Natural killer cell (primary cell): Measurements from ENCODE around the gene CDH24. TPM values are rescaled to one million over a fixed set of nuclear protein-coding genes. Genes with fewer than 3 reads are reported as not detected.

Experiments
- ATAC-seq, 3 donors: fragments of 150-1000 bp in 2 of 3; fragments of 200-7000 bp in 1 of 3; cut with Tn5 transposase; 1 replicate in 1 of 3; 2 replicates in 2 of 3; pipeline ENCODE4 v1.10.0; 2021; ENCODE audit warnings: mild to moderate bottlenecking in 2 of 3, moderate library complexity in 2 of 3
- DNase-seq, 2 donors: peaks; one replicate each; pipeline versions ENCODE4 v3.0.0 to v3.0.0-alpha.2; 2013 to 2021; ENCODE audit warnings: mixed read lengths in 1 of 2
- H3K27ac ChIP-seq: one replicate; pipeline ENCODE4 v1.5.1; 2013; ENCODE audit warnings: mild to moderate bottlenecking, low read length
- H3K27me3 ChIP-seq: one replicate; pipeline ENCODE4 v1.6.1; 2013; ENCODE audit warnings: low read length; ENCODE audit not compliant: control insufficient read depth, insufficient read depth
- H3K36me3 ChIP-seq: one replicate; pipeline ENCODE4 v1.6.1; 2013; ENCODE audit warnings: low read length; ENCODE audit not compliant: control insufficient read depth, insufficient read depth
- H3K4me1 ChIP-seq: one replicate; pipeline ENCODE4 v1.6.1; 2013; ENCODE audit warnings: low read length; ENCODE audit not compliant: control insufficient read depth, insufficient read depth
- H3K4me3 ChIP-seq: one replicate; pipeline ENCODE4 v1.5.1; 2013; ENCODE audit warnings: low read length
- H3K9me3 ChIP-seq: one replicate; pipeline ENCODE4 v1.6.1; 2013; ENCODE audit warnings: low read length; ENCODE audit not compliant: control insufficient read depth, insufficient read depth
- H3K27ac Mint-ChIP-seq, 2 donors: one replicate each; pipeline ENCODE4 v1.8.0; 2022; ENCODE audit warnings: mild to moderate bottlenecking in 2 of 2, mixed read lengths in 2 of 2, moderate library complexity in 1 of 2
- H3K27me3 Mint-ChIP-seq, 2 donors: one replicate each; pipeline ENCODE4 v1.8.0; 2022; ENCODE audit warnings: low read depth in 2 of 2, mixed read lengths in 2 of 2
- H3K36me3 Mint-ChIP-seq: one replicate; pipeline ENCODE4 v1.8.0; 2022; ENCODE audit warnings: mixed read lengths
- H3K4me1 Mint-ChIP-seq, 2 donors: one replicate each; pipeline ENCODE4 v1.8.0; 2022; ENCODE audit warnings: mixed read lengths in 2 of 2
- H3K4me3 Mint-ChIP-seq: one replicate; pipeline ENCODE4 v1.8.0; 2022; ENCODE audit warnings: mild to moderate bottlenecking, moderate library complexity, mixed read lengths
- H3K9me3 Mint-ChIP-seq, 2 donors: one replicate each; pipeline ENCODE4 v1.8.0; 2022; ENCODE audit warnings: mixed read lengths in 2 of 2
- CTCF ChIP-seq: fragments of 200-600 bp; IDR thresholded peaks from one replicate; pipeline ENCODE4 v1.8.0; 2022; ENCODE audit warnings: antibody characterized with exemption
- WGBS: methylation state at CpG from one replicate; pipeline ENCODE4 v1.1.7; 2013; ENCODE audit warnings: missing lambda C conversion rate; ENCODE audit not compliant: insufficient coverage; 5-methylcytosine and 5-hydroxymethylcytosine counted together
- intact Hi-C: fragments of 100-400 bp; cut with micrococcal nuclease; formaldehyde crosslinking; loops from one replicate; pipeline ENCODE4 v1.14.2; 2022
- total RNA-seq, 4 donors: library from RNA; stranded (reverse); fragments of 120-200 nt in 1 of 4; gene quantifications; one replicate each; pipeline versions ENCODE4 v1.2.3 to v1.2.4, GENCODE V29; 2013 to 2022

Gene CDH24
- total RNA-seq, 3 donors from 2014 or later (not counting 1 experiment from before 2014, with no cell fraction given): 1.9 to 4.9 (median 2.8) TPM

DNA sequence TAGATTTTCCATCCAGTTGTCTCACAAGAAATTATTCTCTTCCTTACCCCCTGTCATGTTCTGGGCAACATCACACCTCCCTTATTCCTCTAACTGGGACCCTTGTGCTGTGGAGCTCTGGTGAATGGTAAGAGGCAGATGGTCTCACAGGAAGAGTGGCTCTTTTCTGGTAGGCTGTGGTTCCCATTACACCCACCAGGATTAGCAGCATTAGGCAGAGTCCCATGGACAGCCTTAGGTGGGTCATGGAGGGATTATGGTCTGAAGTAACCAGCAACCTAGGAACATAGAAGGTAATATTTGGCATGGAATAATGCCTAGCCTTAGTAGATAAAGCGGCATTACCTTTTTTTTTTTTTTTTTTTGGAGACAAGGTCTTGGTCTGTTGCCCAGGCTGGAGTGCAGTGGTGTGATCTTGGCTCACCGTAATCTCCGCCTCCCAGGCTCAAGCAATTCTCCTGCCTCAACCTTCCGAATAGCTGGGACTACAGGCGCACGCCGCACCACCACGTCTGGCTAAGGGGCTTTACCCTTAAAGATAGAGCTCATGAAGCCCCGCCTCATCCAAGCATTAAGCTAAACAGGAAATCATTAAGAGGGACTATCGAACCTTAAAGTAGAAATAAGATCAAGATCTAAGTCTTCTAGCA lies 42.0 kb upstream of the CDH24 start:
- Mint-ChIP-seq H3K4me3 (no peak overlapping the region), H3K36me3 (no peaks in the 10 kb centered on the region), H3K9me3 (no peaks in the 10 kb centered on the region), H3K4me1 (peaks cover 15 to 23% of the 10 kb centered on the region in 2 donors), H3K27me3 (no peaks in the 10 kb centered on the region), H3K27ac (peak overlapping the region in 1 of 2 donors; percentile 9)
- Histone ChIP-seq H3K4me1 (peaks cover 9% of the 10 kb centered on the region), H3K27ac (no peak overlapping the region), H3K36me3 (peaks cover 11% of the 10 kb centered on the region), H3K27me3 (no peaks in the 10 kb centered on the region), H3K9me3 (no peaks in the 10 kb centered on the region), H3K4me3 (no peak overlapping the region)
- 100% methylated on average over 9 of the region's 10 CpGs for WGBS
- DNase-seq (no peak), ATAC-seq (no peak)
- no peak for TF ChIP-seq CTCF
- intact Hi-C loops: loop anchor here (10.0 kb wide), 1 partner anchor 205 kb away; the partner anchor contains the start of genes BCL2L2 and PPP1R3E

DNA sequence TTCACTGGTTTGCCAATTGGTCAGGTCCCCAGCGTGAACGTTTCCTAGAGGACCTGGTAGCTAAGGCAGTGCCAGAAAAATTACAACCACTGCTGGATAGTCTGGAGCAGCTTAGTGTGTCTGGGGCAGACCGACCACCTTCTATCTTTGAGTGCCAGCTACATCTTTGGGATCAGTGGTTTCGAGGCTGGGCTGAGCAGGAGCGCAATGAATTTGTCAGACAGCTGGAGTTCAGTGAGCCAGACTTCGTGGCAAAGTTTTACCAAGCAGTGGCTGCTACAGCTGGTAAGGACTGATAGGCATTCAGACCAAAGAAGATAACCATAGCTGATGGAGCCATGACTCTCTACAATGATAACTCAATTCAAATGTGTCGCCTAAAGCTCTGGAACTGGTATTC lies 40.5 kb upstream of the CDH24 start:
- Mint-ChIP-seq H3K4me3 (no peak overlapping the region), H3K9me3 (no peaks in the 10 kb centered on the region), H3K4me1 (peaks cover 15 to 23% of the 10 kb centered on the region in 2 donors), H3K27me3 (no peaks in the 10 kb centered on the region), H3K36me3 (no peaks in the 10 kb centered on the region), H3K27ac (no peak overlapping the region)
- no peak overlapping the region for H3K27ac ChIP-seq
- TF ChIP-seq CTCF: no peak
- H3K27me3 ChIP-seq: no peaks in the 10 kb centered on the region
- no peak for DNase-seq
- H3K4me3 ChIP-seq: no peak overlapping the region
- intact Hi-C loops: loop anchor here (10.0 kb wide), 1 partner anchor 207 kb away; the partner anchor contains the start of genes BCL2L2 and PPP1R3E
- H3K9me3 ChIP-seq: no peaks in the 10 kb centered on the region
- peaks cover 15% of the 10 kb centered on the region for H3K4me1 ChIP-seq
- WGBS: 96% methylated on average over 7 of the region's 7 CpGs
- H3K36me3 ChIP-seq: peaks cover 17% of the 10 kb centered on the region
- ATAC-seq: no peak

GRCh38 chr14:23095196-23096108 lies 38.1 kb upstream of the CDH24 start, which contains the start of gene C14orf119:
Gene C14orf119, plus strand, starts transcription at chr14:23095505. Its CDS starts 2,154 bp downstream, at chr14:23097659.
- Histone ChIP-seq H3K9me3 (no peaks in the 10 kb centered on the region), H3K36me3 (peaks cover 36% of the 10 kb centered on the region), H3K4me1 (peaks cover 15% of the 10 kb centered on the region), H3K27me3 (no peaks in the 10 kb centered on the region), H3K4me3 (peak within 1 kb of the TSS; percentile 68), H3K27ac (peak within 1 kb of the TSS; percentile 92)
- no peaks in the 10 kb centered on the region for H3K9me3 Mint-ChIP-seq
- H3K36me3 Mint-ChIP-seq: no peaks in the 10 kb centered on the region
- intact Hi-C loops: loop anchor here (1.0 to 10.0 kb wide), 5 partner anchors 25 to 506 kb away; partner anchors contain the start of genes BCL2L2, DAD1, PABPN1 and PPP1R3E
- H3K4me3 Mint-ChIP-seq: no peak within 1 kb of the TSS
- WGBS: under 1% methylated on average over 45 of the region's 46 CpGs
- peak in 1 of 2 donors; percentile 100 for DNase-seq
- peaks cover 22 to 28% of the 10 kb centered on the region in 2 donors for H3K4me1 Mint-ChIP-seq
- peak; percentile 86 to 97 (median 86) for ATAC-seq
- H3K27ac Mint-ChIP-seq: no peak within 1 kb of the TSS
- H3K27me3 Mint-ChIP-seq: no peaks in the 10 kb centered on the region
- no peak for TF ChIP-seq CTCF
